ENCODE data around the gene TKT.
A peak's percentile ranks its signal among the peaks of the same experiment; 100 is the strongest.

TKT gene

DNA sequence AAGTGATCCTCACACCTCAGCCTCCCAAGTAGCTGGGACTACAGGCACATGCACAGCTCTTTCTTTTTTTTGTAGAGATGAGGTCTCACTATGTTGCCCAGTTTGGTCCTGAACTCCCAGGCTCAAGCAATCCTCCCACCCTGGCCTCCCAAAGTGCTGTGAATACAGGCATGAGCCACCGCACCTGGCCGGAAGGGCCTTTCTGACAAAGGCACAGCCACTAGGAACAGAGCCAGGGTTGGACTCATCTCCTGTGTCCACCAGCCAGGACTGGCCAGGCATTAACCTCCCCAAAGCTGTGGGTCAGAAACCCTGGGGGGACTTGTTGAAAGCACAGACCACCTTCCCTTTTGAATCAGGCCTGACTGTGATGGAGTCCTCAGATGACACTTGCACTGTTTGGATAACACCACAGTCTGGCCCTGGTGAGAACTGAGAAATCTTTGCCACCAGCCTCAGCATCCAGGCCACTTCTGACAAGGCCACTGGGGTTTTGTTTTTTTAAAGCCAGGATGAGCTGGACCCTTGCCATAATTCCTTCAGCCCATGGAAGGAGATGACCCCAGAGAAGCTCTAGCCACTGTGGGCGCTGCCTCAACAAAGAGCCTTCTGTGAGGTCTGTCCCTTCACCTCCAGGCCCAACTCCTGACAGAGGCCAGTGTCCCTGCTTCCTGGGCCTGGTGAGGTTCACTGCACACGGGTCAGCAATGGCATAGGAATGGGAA lies 4.8 kb downstream of the TKT start:
- no peak overlapping the region for H2BK12ac ChIP-seq (ENCODE audit: low read length in 2 of 2)
- no peaks in the 10 kb centered on the region for H3K79me1 ChIP-seq (replicated peaks; ENCODE audit: low read length, poor library complexity, severe bottlenecking)
- H2AK5ac ChIP-seq (ENCODE audit: low read length, severe bottlenecking), result no peak overlapping the region
- no peak overlapping the region for H3K18ac ChIP-seq (ENCODE audit: low read depth in 1 of 2, low read length in 2 of 2)
- no peak overlapping the region for H3K14ac ChIP-seq (ENCODE audit: low read length in 2 of 2)
- H3K4me2 ChIP-seq (ENCODE audit: low read length, poor library complexity, severe bottlenecking), result no peak overlapping the region
- peak overlapping the region in 1 of 2 experiments; percentile 1 for H3K4ac ChIP-seq (ENCODE audit: low read depth in 1 of 2, low read length in 2 of 2)
- H3K9ac ChIP-seq (ENCODE audit: low read length), result peak overlapping the region; percentile 22
- H3K36me3 ChIP-seq (ENCODE audit: control insufficient read depth in 1 of 2, insufficient read depth in 2 of 2, low read depth in 1 of 2, low read length in 2 of 2), result peaks cover 27 to 29% of the 10 kb centered on the region in 2 experiments
- WGBS, result 89% methylated on average over 4 of the region's 4 CpGs
- no peak for DNase-seq
- H3K4me3 ChIP-seq (ENCODE audit: insufficient read depth in 1 of 2, low read depth in 1 of 2, low read length in 2 of 2), result no peak overlapping the region
- no peaks in the 10 kb centered on the region for H3K9me3 ChIP-seq (ENCODE audit: control insufficient read depth, low read length)
- H2AFZ ChIP-seq (ENCODE audit: low read depth, low read length), result no peak overlapping the region
- H2BK5ac ChIP-seq (ENCODE audit: low read depth, low read length, poor library complexity, severe bottlenecking), result no peak overlapping the region
- peak overlapping the region; percentile 19 for H4K8ac ChIP-seq (ENCODE audit: low read length)
- no peak overlapping the region for H2BK120ac ChIP-seq (ENCODE audit: low read depth, low read length)
- H3K23ac ChIP-seq (ENCODE audit: low read length in 2 of 2), result no peak overlapping the region
- peaks cover 34% of the 10 kb centered on the region for H3K4me1 ChIP-seq (ENCODE audit: control insufficient read depth, insufficient read depth, low read depth, low read length)
- H3K27ac ChIP-seq (ENCODE audit: low read length, poor library complexity, severe bottlenecking), result no peak overlapping the region
- H4K91ac ChIP-seq (ENCODE audit: low read length), result no peak overlapping the region
- H2BK15ac ChIP-seq (ENCODE audit: low read depth, poor library complexity, severe bottlenecking), result no peak overlapping the region
- no peaks in the 10 kb centered on the region for H3K27me3 ChIP-seq (ENCODE audit: control insufficient read depth in 1 of 2, insufficient read depth in 1 of 2, low read length in 2 of 2)

GRCh38 chr3:53250453-53250852 lies 5.4 kb downstream of the TKT start:
- no peak overlapping the region for H4K8ac ChIP-seq (ENCODE audit: low read length)
- H3K27ac ChIP-seq (ENCODE audit: low read length, poor library complexity, severe bottlenecking), result no peak overlapping the region
- H2AFZ ChIP-seq (ENCODE audit: low read depth, low read length), result no peak overlapping the region
- H3K4me3 ChIP-seq (ENCODE audit: insufficient read depth in 1 of 2, low read depth in 1 of 2, low read length in 2 of 2), result no peak overlapping the region
- H2BK12ac ChIP-seq (ENCODE audit: low read length in 2 of 2), result no peak overlapping the region
- peak overlapping the region; percentile 15 for H2BK5ac ChIP-seq (ENCODE audit: low read depth, low read length, poor library complexity, severe bottlenecking)
- H3K9me3 ChIP-seq (ENCODE audit: control insufficient read depth, low read length), result no peaks in the 10 kb centered on the region
- 100% methylated on average over 3 of the region's 3 CpGs for WGBS
- no peaks in the 10 kb centered on the region for H3K79me1 ChIP-seq (replicated peaks; ENCODE audit: low read length, poor library complexity, severe bottlenecking)
- H2BK120ac ChIP-seq (ENCODE audit: low read depth, low read length), result no peak overlapping the region
- peaks cover 32% of the 10 kb centered on the region for H3K4me1 ChIP-seq (ENCODE audit: control insufficient read depth, insufficient read depth, low read depth, low read length)
- no peak overlapping the region for H3K9ac ChIP-seq (ENCODE audit: low read length)
- no peak overlapping the region for H3K4me2 ChIP-seq (ENCODE audit: low read length, poor library complexity, severe bottlenecking)
- no peaks in the 10 kb centered on the region for H3K27me3 ChIP-seq (ENCODE audit: control insufficient read depth in 1 of 2, insufficient read depth in 1 of 2, low read length in 2 of 2)
- H3K4ac ChIP-seq (ENCODE audit: low read depth in 1 of 2, low read length in 2 of 2), result no peak overlapping the region
- H3K18ac ChIP-seq (ENCODE audit: low read depth in 1 of 2, low read length in 2 of 2), result no peak overlapping the region
- no peak overlapping the region for H3K23ac ChIP-seq (ENCODE audit: low read length in 2 of 2)
- no peak overlapping the region for H3K14ac ChIP-seq (ENCODE audit: low read length in 2 of 2)
- H2AK5ac ChIP-seq (ENCODE audit: low read length, severe bottlenecking), result peak overlapping the region; percentile 27
- peaks cover 31 to 34% of the 10 kb centered on the region in 2 experiments for H3K36me3 ChIP-seq (ENCODE audit: control insufficient read depth in 1 of 2, insufficient read depth in 2 of 2, low read depth in 1 of 2, low read length in 2 of 2)
- no peak for DNase-seq
- H2BK15ac ChIP-seq (ENCODE audit: low read depth, poor library complexity, severe bottlenecking), result no peak overlapping the region
- no peak overlapping the region for H4K91ac ChIP-seq (ENCODE audit: low read length)

- Histone ChIP-seq H3K4me1 (ENCODE audit: control insufficient read depth, insufficient read depth, low read depth, low read length) (peaks cover 39% of the 10 kb centered on the region), H3K27ac (ENCODE audit: low read length, poor library complexity, severe bottlenecking) (no peak overlapping the region), H3K9me3 (ENCODE audit: control insufficient read depth, low read length) (no peaks in the 10 kb centered on the region), H3K9ac (ENCODE audit: low read length) (no peak overlapping the region), H2BK120ac (ENCODE audit: low read depth, low read length) (no peak overlapping the region), H2BK15ac (ENCODE audit: low read depth, poor library complexity, severe bottlenecking) (no peak overlapping the region), H3K4me2 (ENCODE audit: low read length, poor library complexity, severe bottlenecking) (no peak overlapping the region), H4K8ac (ENCODE audit: low read length) (no peak overlapping the region), H2BK12ac (ENCODE audit: low read length in 2 of 2) (no peak overlapping the region), H3K18ac (ENCODE audit: low read depth in 1 of 2, low read length in 2 of 2) (no peak overlapping the region), H3K36me3 (ENCODE audit: control insufficient read depth in 1 of 2, insufficient read depth in 2 of 2, low read depth in 1 of 2, low read length in 2 of 2) (peaks cover 46% of the 10 kb centered on the region in 2 experiments), H3K27me3 (ENCODE audit: control insufficient read depth in 1 of 2, insufficient read depth in 1 of 2, low read length in 2 of 2) (no peaks in the 10 kb centered on the region), H3K4me3 (ENCODE audit: insufficient read depth in 1 of 2, low read depth in 1 of 2, low read length in 2 of 2) (no peak overlapping the region), H3K4ac (ENCODE audit: low read depth in 1 of 2, low read length in 2 of 2) (no peak overlapping the region), H4K91ac (ENCODE audit: low read length) (no peak overlapping the region), H2AFZ (ENCODE audit: low read depth, low read length) (no peak overlapping the region), H3K79me1 (replicated peaks; ENCODE audit: low read length, poor library complexity, severe bottlenecking) (no peaks in the 10 kb centered on the region), H2AK5ac (ENCODE audit: low read length, severe bottlenecking) (no peak overlapping the region), H3K14ac (ENCODE audit: low read length in 2 of 2) (no peak overlapping the region), H3K23ac (ENCODE audit: low read length in 2 of 2) (no peak overlapping the region), H2BK5ac (ENCODE audit: low read depth, low read length, poor library complexity, severe bottlenecking) (no peak overlapping the region)
- WGBS, result 95% methylated on average over 6 of the region's 6 CpGs
- no peak for DNase-seq
These were observed 7.7 kb downstream of the TKT start for GRCh38 chr3:53248161-53248560.

- Histone ChIP-seq H4K91ac (ENCODE audit: low read length) (no peak overlapping the region), H2AFZ (ENCODE audit: low read depth, low read length) (no peak overlapping the region), H3K23ac (ENCODE audit: low read length in 2 of 2) (peak overlapping the region in 1 of 2 experiments; percentile 90), H3K4ac (ENCODE audit: low read depth in 1 of 2, low read length in 2 of 2) (no peak overlapping the region), H3K79me1 (replicated peaks; ENCODE audit: low read length, poor library complexity, severe bottlenecking) (no peaks in the 10 kb centered on the region), H2BK12ac (ENCODE audit: low read length in 2 of 2) (no peak overlapping the region), H3K18ac (ENCODE audit: low read depth in 1 of 2, low read length in 2 of 2) (no peak overlapping the region), H3K14ac (ENCODE audit: low read length in 2 of 2) (no peak overlapping the region), H2BK120ac (ENCODE audit: low read depth, low read length) (no peak overlapping the region), H3K9me3 (ENCODE audit: control insufficient read depth, low read length) (no peaks in the 10 kb centered on the region), H3K36me3 (ENCODE audit: control insufficient read depth in 1 of 2, insufficient read depth in 2 of 2, low read depth in 1 of 2, low read length in 2 of 2) (peaks cover 43 to 44% of the 10 kb centered on the region in 2 experiments), H3K27ac (ENCODE audit: low read length, poor library complexity, severe bottlenecking) (no peak overlapping the region), H4K8ac (ENCODE audit: low read length) (no peak overlapping the region), H3K4me3 (ENCODE audit: insufficient read depth in 1 of 2, low read depth in 1 of 2, low read length in 2 of 2) (no peak overlapping the region), H3K9ac (ENCODE audit: low read length) (no peak overlapping the region), H3K4me1 (ENCODE audit: control insufficient read depth, insufficient read depth, low read depth, low read length) (peaks cover 41% of the 10 kb centered on the region), H3K27me3 (ENCODE audit: control insufficient read depth in 1 of 2, insufficient read depth in 1 of 2, low read length in 2 of 2) (no peaks in the 10 kb centered on the region), H2AK5ac (ENCODE audit: low read length, severe bottlenecking) (no peak overlapping the region), H2BK15ac (ENCODE audit: low read depth, poor library complexity, severe bottlenecking) (no peak overlapping the region), H2BK5ac (ENCODE audit: low read depth, low read length, poor library complexity, severe bottlenecking) (no peak overlapping the region), H3K4me2 (ENCODE audit: low read length, poor library complexity, severe bottlenecking) (no peak overlapping the region)
- WGBS, result 97% methylated on average over 2 of the region's 2 CpGs
- no peak for DNase-seq
These were observed 8.2 kb downstream of the TKT start for GRCh38 chr3:53247619-53248018.
